DLD1 (cell line): ENCODE data around the gene SMAD5.

Experiments
- in situ Hi-C: cut with HindIII; loops from 2 replicates; pipeline ENCODE4 v1.10.0; 2017; ENCODE audit warnings: low sequenced_read_pairs

SMAD5 gene

DNA sequence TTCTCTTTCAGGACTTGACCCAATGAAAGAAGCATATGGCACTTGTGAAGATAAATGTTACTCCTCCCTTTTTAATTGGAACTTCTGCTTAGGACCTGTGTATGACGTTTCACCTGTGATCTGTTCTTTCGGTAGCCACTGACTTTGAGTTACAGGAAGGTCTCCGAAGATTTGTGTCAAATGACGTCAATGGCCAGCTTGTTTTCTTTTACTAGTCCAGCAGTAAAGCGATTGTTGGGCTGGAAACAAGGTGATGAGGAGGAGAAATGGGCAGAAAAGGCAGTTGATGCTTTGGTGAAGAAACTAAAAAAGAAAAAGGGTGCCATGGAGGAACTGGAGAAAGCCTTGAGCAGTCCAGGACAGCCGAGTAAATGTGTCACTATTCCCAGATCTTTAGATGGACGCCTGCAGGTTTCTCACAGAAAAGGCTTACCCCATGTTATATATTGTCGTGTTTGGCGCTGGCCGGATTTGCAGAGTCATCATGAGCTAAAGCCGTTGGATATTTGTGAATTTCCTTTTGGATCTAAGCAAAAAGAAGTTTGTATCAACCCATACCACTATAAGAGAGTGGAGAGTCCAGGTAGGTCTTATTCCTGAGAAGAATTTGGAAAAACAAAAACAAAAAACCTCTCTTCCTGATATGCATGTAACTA, 21.1 kb downstream of the SMAD5 start:
- in situ Hi-C loops: no loop called here

GRCh38 chr5:136155078-136155477, 22.4 kb downstream of the SMAD5 start:
- in situ Hi-C loops: no loop called here

DNA sequence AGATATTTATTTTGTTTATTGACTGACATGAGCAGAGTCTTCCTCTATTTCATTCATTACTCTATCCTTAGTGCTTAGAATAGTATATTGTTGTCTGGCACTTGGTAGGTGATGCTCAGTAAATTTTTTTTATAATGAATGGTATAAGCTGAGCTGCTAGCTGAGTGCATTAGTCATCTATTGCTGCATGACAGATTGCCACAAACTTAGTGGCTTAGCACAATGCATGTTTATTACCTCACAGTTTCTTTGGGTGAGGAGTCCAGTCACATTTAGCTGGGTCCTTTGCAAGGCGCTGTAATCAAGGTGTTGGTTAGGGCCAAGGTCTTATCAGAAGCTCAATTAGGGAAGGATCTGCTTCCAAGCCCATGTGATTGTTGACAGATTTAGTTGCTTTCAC, 23.1 kb downstream of the SMAD5 start:
- in situ Hi-C loops: no loop called here

- in situ Hi-C loops: no loop called here
Measured at GRCh38 chr5:136157514-136157913, 24.9 kb downstream of the SMAD5 start.

- in situ Hi-C loops: no loop called here
Measured at GRCh38 chr5:136159457-136159856, 26.8 kb downstream of the SMAD5 start.

DNA sequence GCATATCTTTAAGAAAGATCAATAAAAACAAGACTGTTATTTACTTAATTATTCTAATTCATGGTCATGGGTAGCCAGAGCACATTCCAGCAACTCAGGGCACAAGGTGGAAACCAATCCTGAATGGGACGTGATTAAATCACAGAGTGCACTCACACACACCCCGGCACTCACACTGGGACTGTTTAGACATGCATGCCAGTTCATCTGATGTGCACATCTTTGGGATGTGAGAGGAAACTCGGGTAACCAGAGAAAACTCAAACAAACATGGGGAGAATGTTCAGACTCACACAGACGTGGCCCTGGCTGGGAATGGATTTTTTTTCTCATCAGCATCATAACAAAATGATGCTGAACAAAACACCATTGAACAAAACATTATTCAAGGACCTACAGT, 29.4 kb downstream of the SMAD5 start:
- in situ Hi-C loops: no loop called here

DNA sequence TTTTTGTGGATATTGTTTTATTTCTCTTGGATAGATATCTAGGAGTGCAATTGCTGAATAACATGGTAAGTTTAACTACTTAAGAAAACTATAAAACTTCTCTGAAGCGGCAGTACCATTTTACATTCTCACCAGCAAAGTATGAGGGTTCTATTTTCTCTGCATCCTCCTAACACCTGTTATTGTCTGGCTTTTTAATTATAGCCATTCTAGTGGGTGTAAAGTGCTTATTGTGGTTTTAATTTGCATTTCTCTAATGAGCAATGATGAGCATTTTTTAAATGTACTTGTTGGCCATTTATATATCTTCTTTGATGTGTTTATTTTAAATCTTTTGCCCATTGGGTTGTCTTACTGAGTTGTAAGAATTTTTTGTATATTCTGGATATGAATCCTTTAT, 31.6 kb downstream of the SMAD5 start:
- in situ Hi-C loops: no loop called here

GRCh38 chr5:136166909-136167308, 34.3 kb downstream of the SMAD5 start:
- in situ Hi-C loops: no loop called here

- in situ Hi-C loops: no loop called here
Measured at GRCh38 chr5:136169218-136169617, 36.6 kb downstream of the SMAD5 start.

GRCh38 chr5:136174021-136174659, 41.5 kb downstream of the SMAD5 start:
- in situ Hi-C loops: no loop called here

DNA sequence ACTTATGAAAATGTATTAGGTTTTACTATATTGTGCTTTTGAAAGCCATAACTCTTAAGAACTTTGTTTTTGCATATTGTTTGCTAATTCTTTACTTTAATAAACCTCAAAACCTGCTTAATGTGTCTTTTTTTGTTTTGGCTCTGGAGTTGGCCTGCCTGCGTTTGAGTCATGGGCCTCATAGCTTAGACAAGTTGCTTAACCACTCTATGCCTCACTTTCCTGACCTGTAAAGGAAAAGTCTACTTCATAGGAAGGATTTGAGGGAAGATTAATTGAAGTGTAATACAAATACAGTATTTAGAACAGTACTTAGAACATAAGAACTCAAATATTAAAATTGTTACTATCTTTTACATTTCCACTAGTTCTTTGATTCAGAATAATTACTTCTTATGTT, 50.0 kb downstream of the SMAD5 start:
- in situ Hi-C loops: no loop called here

- in situ Hi-C loops: no loop called here
Measured at GRCh38 chr5:136185974-136186665, 53.5 kb downstream of the SMAD5 start.

GRCh38 chr5:136186796-136187195, 54.2 kb downstream of the SMAD5 start:
- in situ Hi-C loops: no loop called here

DNA sequence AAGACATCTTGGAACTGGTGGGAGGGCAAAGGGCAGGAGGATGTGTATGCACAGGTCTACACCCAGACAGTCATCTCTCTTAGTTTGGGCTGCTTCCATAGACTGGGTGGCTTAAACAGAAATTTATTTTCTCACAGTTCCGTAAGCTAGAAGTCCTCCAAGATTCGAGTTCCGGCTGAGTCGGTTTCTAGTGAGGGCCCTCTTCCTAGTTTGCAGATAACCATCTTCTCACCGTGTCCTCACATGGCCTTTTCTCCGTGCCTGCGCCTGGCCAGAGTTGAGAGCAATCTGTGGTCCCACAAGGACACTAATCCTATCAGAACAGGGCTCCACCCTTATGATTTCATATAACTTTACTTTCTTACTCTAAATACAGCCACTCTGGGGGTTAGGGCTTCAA, 56.2 kb downstream of the SMAD5 start:
- in situ Hi-C loops: no loop called here

GRCh38 chr5:136190091-136190720, 57.6 kb downstream of the SMAD5 start:
- in situ Hi-C loops: no loop called here

GRCh38 chr5:136190904-136191303, 58.3 kb downstream of the SMAD5 start:
- in situ Hi-C loops: no loop called here

GRCh38 chr5:136191304-136192014, 58.8 kb downstream of the SMAD5 start:
- in situ Hi-C loops: no loop called here

- in situ Hi-C loops: no loop called here
Measured at GRCh38 chr5:136192015-136192525, 59.4 kb downstream of the SMAD5 start.

GRCh38 chr5:136192526-136193321, 60.1 kb downstream of the SMAD5 start, which contains the start of gene SMIM32:
TSS of gene SMIM32 (minus strand) at chr5:136193162. CDS start at chr5:136192524, 638 bp downstream.
- in situ Hi-C loops: no loop called here

DNA sequence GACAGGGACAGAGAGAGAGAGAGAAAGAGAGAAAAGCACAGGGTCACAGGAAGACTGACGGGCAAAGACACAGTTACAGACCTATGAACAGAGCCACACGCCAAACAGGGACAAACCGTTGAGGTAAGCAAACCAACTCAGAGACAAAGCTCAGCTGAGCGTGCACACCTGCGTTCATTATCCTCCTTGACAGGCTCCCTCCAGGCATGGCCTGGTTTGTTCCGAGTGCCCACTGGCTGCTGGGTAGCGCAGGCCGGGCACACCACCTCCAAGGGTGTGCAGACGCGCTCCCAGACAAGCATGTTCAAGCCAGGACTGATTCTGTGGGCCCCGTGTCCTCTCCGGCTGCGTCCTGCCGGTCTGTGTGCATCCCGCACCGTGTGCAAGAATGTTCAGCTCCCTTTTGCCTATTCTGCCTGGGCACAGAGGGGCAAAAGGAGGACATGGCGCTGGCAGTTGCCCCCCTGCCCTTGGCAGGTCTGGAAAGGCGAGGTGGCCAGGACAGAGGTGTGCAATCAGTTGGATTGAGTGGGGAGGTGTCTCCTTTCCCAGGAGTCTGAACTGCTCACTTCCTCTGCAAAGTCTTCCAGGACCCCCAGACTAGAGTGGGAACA, 60.8 kb downstream of the SMAD5 start:
- in situ Hi-C loops: no loop called here
